Transverse colon (tissue), 4 donors: Measurements from ENCODE around the gene ALOXE3. TPM values are rescaled to one million over a fixed set of nuclear protein-coding genes. Genes with fewer than 3 reads are reported as not detected.

Experiments used
- DNase-seq: peaks from one replicate; pipeline ENCODE4 v3.0.0-alpha.2; 2019
- H3K27ac ChIP-seq, 4 donors: fragments of 200-600 bp; sonication (generic); 2 replicates each; pipeline ENCODE4 v1.5.1; 2016 to 2018; ENCODE audit warnings: inconsistent platforms in 4 of 4
- H3K27me3 ChIP-seq: fragments of 200-600 bp; sonication (generic); 2 replicates; pipeline ENCODE4 v1.5.1; 2017; ENCODE audit warnings: inconsistent platforms
- H3K36me3 ChIP-seq, 4 donors: fragments of 200-600 bp; sonication (generic); 2 replicates each; pipeline ENCODE4 v1.5.1; 2017 to 2019; ENCODE audit warnings: inconsistent platforms in 4 of 4
- H3K4me1 ChIP-seq, 4 donors: fragments of 200-600 bp; sonication (generic); 2 replicates each; pipeline ENCODE4 v1.5.1; 2017 to 2020; ENCODE audit warnings: inconsistent platforms in 4 of 4
- H3K4me3 ChIP-seq, 4 donors: fragments of 200-600 bp; sonication (generic); 1 replicate in 1 of 4; 2 replicates in 3 of 4; pipeline versions ENCODE4 v1.5.1 to v1.6.1; 2017 to 2019; ENCODE audit warnings: inconsistent platforms in 4 of 4
- H3K9me3 ChIP-seq, 2 donors: fragments of 200-600 bp; sonication (generic); 2 replicates each; pipeline ENCODE4 v1.5.1; 2017 to 2019; ENCODE audit warnings: inconsistent platforms in 2 of 2
- CTCF ChIP-seq, 5 experiments: fragments of 200-600 bp in 3 of 5; fragments of 450-650 bp in 2 of 5; sonication (generic) in 3 of 5; IDR thresholded peaks; 1 replicate in 2 of 5; 2 replicates in 3 of 5; pipeline ENCODE4 v1.5.1; 2016 to 2017; ENCODE audit warnings: antibody characterized with exemption in 5 of 5, inconsistent platforms in 3 of 5, mild to moderate bottlenecking in 2 of 5, moderate library complexity in 1 of 5
- EP300 ChIP-seq: sonication (generic); formaldehyde crosslinking; IDR thresholded peaks from one replicate; pipeline ENCODE4 v1.6.1; 2017; ENCODE audit warnings: antibody characterized with exemption, low read depth
- POLR2A ChIP-seq: fragments of 450-650 bp; IDR thresholded peaks from one replicate; pipeline ENCODE4 v1.6.1; 2016; ENCODE audit warnings: antibody characterized with exemption, mild to moderate bottlenecking, moderate library complexity
- POLR2AphosphoS5 ChIP-seq, 3 donors: sonication (generic); formaldehyde crosslinking; IDR thresholded peaks; one replicate each; pipeline ENCODE4 v1.6.1; 2016; ENCODE audit warnings: antibody characterized with exemption in 3 of 3
- WGBS, 2 donors: methylation state at CpG; one replicate each; pipeline ENCODE4 v1.1.5; 2018; ENCODE audit warnings: low coverage in 1 of 2; 5-methylcytosine and 5-hydroxymethylcytosine counted together
- in situ Hi-C, 4 donors: fragments of 200-750 bp; cut with MboI; loops; one replicate each; pipeline versions ENCODE4 v1.15.0 to v1.15.1; 2017; ENCODE audit warnings: low sequenced_read_pairs in 3 of 4, low pct_ligation_motif_present in 1 of 4, low pct_unique_long_range_greater_than_20kb in 1 of 4
- intact Hi-C: fragments of 100-400 bp; cut with DNase I; formaldehyde crosslinking; loops from one replicate; pipeline ENCODE4 v1.15.1; 2023; ENCODE audit warnings: low total_unique reads
- total RNA-seq, 4 donors: library from RNA; depleted of rRNA; stranded (reverse); fragments of >200 nt; gene quantifications; one replicate each; pipeline ENCODE4 v1.1.0, GENCODE V29; 2016

ALOXE3 gene
- total RNA-seq, 4 donors from 2014 or later: 0.79 TPM; not detected in 3

GRCh38 chr17:8082292-8082691 is 36.0 kb downstream of the ALOXE3 start:
- 80 to 83% methylated on average over 5 to 10 of the region's 10 CpGs for WGBS, 2 donors
- Histone ChIP-seq H3K4me1 (peaks cover 0 to 18% (median 16%) of the 10 kb centered on the region in 4 donors), H3K9me3 (no peaks in the 10 kb centered on the region), H3K27me3 (peaks cover 51% of the 10 kb centered on the region), H3K27ac (no peak overlapping the region), H3K36me3 (no peaks in the 10 kb centered on the region), H3K4me3 (no peak overlapping the region)
- intact Hi-C loops (no loop called here), in situ Hi-C loops (loop anchor here in 2 of 4 donors (25.0 kb wide), 1 partner anchor 230 kb away; the partner anchor contains the start of gene ARHGEF15 (in 2 of the 2))
- no peak for TF ChIP-seq POLR2A
- TF ChIP-seq POLR2AphosphoS5 (IDR thresholded peaks at IDR 0.05): no peak
- TF ChIP-seq EP300: no peak
- no peak for TF ChIP-seq CTCF (IDR thresholded peaks at IDR 0.05)
- DNase-seq: no peak

GRCh38 chr17:8081876-8082275 is 36.4 kb downstream of the ALOXE3 start:
- in situ Hi-C loops (loop anchor here in 2 of 4 donors (25.0 kb wide), 1 partner anchor 230 kb away; the partner anchor contains the start of gene ARHGEF15 (in 2 of the 2)), intact Hi-C loops (no loop called here)
- H3K4me3 ChIP-seq: no peak overlapping the region
- WGBS, 2 donors: 80 to 83% methylated on average over 1 to 3 of the region's 3 CpGs
- H3K36me3 ChIP-seq: no peaks in the 10 kb centered on the region
- H3K9me3 ChIP-seq: no peaks in the 10 kb centered on the region
- DNase-seq: no peak
- H3K4me1 ChIP-seq: peaks cover 0 to 18% (median 16%) of the 10 kb centered on the region in 4 donors
- no peak overlapping the region for H3K27ac ChIP-seq
- TF ChIP-seq EP300 (no peak), CTCF (IDR thresholded peaks at IDR 0.05) (no peak), POLR2AphosphoS5 (IDR thresholded peaks at IDR 0.05) (no peak), POLR2A (no peak)
- H3K27me3 ChIP-seq: peaks cover 55% of the 10 kb centered on the region

- H3K27me3 ChIP-seq: peaks cover 63% of the 10 kb centered on the region
- H3K36me3 ChIP-seq: no peaks in the 10 kb centered on the region
- no peak overlapping the region for H3K4me3 ChIP-seq
- DNase-seq: no peak
- no peak for TF ChIP-seq CTCF (IDR thresholded peaks at IDR 0.05)
- no peak for TF ChIP-seq POLR2AphosphoS5 (IDR thresholded peaks at IDR 0.05)
- TF ChIP-seq POLR2A: no peak
- TF ChIP-seq EP300: no peak
- in situ Hi-C loops: loop anchor here in 2 of 4 donors (25.0 kb wide), 1 partner anchor 231 kb away; the partner anchor contains the start of gene ARHGEF15 (in 2 of the 2)
- peaks cover 0 to 18% (median 16%) of the 10 kb centered on the region in 4 donors for H3K4me1 ChIP-seq
- H3K9me3 ChIP-seq: no peaks in the 10 kb centered on the region
- WGBS, 2 donors: 53% methylated on average over 17 of the region's 17 CpGs; no CpG with 5 or more reads in 1 of the 2 donors
- no peak overlapping the region for H3K27ac ChIP-seq
- intact Hi-C loops: no loop called here
Measured at GRCh38 chr17:8080799-8081219, 37.5 kb downstream of the ALOXE3 start.

- WGBS, 2 donors: 30 to 60% methylated on average over 3 to 25 of the region's 25 CpGs
- Histone ChIP-seq H3K36me3 (no peaks in the 10 kb centered on the region), H3K4me3 (peak overlapping the region in 2 of 4 donors; percentile 40 to 50), H3K4me1 (peaks cover 0 to 18% (median 16%) of the 10 kb centered on the region in 4 donors), H3K27me3 (peaks cover 68% of the 10 kb centered on the region), H3K9me3 (no peaks in the 10 kb centered on the region), H3K27ac (no peak overlapping the region)
- in situ Hi-C loops (loop anchor here in 2 of 4 donors (25.0 kb wide), 1 partner anchor 232 kb away; the partner anchor contains the start of gene ARHGEF15 (in 2 of the 2)), intact Hi-C loops (no loop called here)
- no peak for DNase-seq
- no peak for TF ChIP-seq POLR2A
- no peak for TF ChIP-seq EP300
- TF ChIP-seq CTCF (IDR thresholded peaks at IDR 0.05): peak in 4 of 5 experiments; percentile 9 to 30 (median 20)
- TF ChIP-seq POLR2AphosphoS5 (IDR thresholded peaks at IDR 0.05): no peak
Measured at GRCh38 chr17:8080208-8080798, 38.0 kb downstream of the ALOXE3 start.
